HG03460 (cell line): ENCODE measurements around the gene GDPGP1.

Source experiments
- ATAC-seq: cut with Tn5 transposase; IDR thresholded peaks from one replicate; pipeline ENCODE4 v1.9.1; 2021; ENCODE audit not compliant: unreplicated experiment

Gene GDPGP1

GRCh38 chr15:90203922-90204321, 30.1 kb upstream of the GDPGP1 start:
- ATAC-seq, result no peak

GRCh38 chr15:90205050-90205848, 28.8 kb upstream of the GDPGP1 start:
- ATAC-seq, result no peak

- no peak for ATAC-seq
Observed at GRCh38 chr15:90205886-90206285, 28.1 kb upstream of the GDPGP1 start.

GRCh38 chr15:90207252-90207651, 26.8 kb upstream of the GDPGP1 start:
- ATAC-seq, result no peak

GRCh38 chr15:90208356-90208755, 25.7 kb upstream of the GDPGP1 start:
- ATAC-seq, result no peak

GRCh38 chr15:90209591-90209990, 24.4 kb upstream of the GDPGP1 start:
- peak; percentile 47 for ATAC-seq

- ATAC-seq, result no peak
Observed at GRCh38 chr15:90210593-90210992, 23.4 kb upstream of the GDPGP1 start.

- ATAC-seq, result no peak
Observed at GRCh38 chr15:90211009-90211408, 23.0 kb upstream of the GDPGP1 start.

GRCh38 chr15:90211440-90212143, 22.4 kb upstream of the GDPGP1 start:
- no peak for ATAC-seq

- ATAC-seq, result no peak
Observed at GRCh38 chr15:90212221-90213098, 21.5 kb upstream of the GDPGP1 start.

- ATAC-seq, result no peak
Observed at GRCh38 chr15:90213122-90213817, 20.7 kb upstream of the GDPGP1 start.

- ATAC-seq, result no peak
Observed at GRCh38 chr15:90213818-90214204, 20.2 kb upstream of the GDPGP1 start.

- ATAC-seq, result no peak
Observed at GRCh38 chr15:90214553-90215196, 19.3 kb upstream of the GDPGP1 start.

GRCh38 chr15:90217671-90218394, 16.2 kb upstream of the GDPGP1 start:
- ATAC-seq, result no peak

GRCh38 chr15:90219421-90220141, 14.4 kb upstream of the GDPGP1 start:
- peak; percentile 51 for ATAC-seq

GRCh38 chr15:90221246-90221900, 12.6 kb upstream of the GDPGP1 start:
- no peak for ATAC-seq

- no peak for ATAC-seq
Observed at GRCh38 chr15:90222547-90222946, 11.5 kb upstream of the GDPGP1 start.

GRCh38 chr15:90223441-90224165, 10.4 kb upstream of the GDPGP1 start:
- no peak for ATAC-seq
